Stomach (tissue), 19 donors: ENCODE results near the gene OR1Q1. TPM values are rescaled to one million over a fixed set of nuclear protein-coding genes. Genes with fewer than 3 reads are reported as not detected.

Experiments used
- DNase-seq, 2 donors: peaks; one replicate each; pipeline versions ENCODE4 v3.0.0 to v3.0.0-alpha.2; 2013 to 2019
- H3K27ac ChIP-seq, 5 donors: fragments of 200-600 bp in 4 of 5; sonication (generic) in 4 of 5; one replicate each; pipeline ENCODE4 v1.5.1; 2013 to 2019; ENCODE audit warnings: mild to moderate bottlenecking in 1 of 5, moderate library complexity in 1 of 5
- H3K27me3 ChIP-seq, 3 donors: fragments of 200-600 bp; sonication (generic); one replicate each; pipeline ENCODE4 v1.5.1; 2017 to 2019; ENCODE audit warnings: mixed run types in 1 of 3
- H3K36me3 ChIP-seq, 4 donors: fragments of 200-600 bp; sonication (generic); 1 replicate in 3 of 4; 2 replicates in 1 of 4; pipeline ENCODE4 v1.5.1; 2016 to 2019
- H3K4me1 ChIP-seq, 4 donors: fragments of 200-600 bp; sonication (generic); one replicate each; pipeline ENCODE4 v1.5.1; 2016 to 2019
- H3K4me3 ChIP-seq, 4 donors: fragments of 200-600 bp; sonication (generic) in 3 of 4; one replicate each; pipeline ENCODE4 v1.5.1; 2016 to 2019; ENCODE audit warnings: mild to moderate bottlenecking in 1 of 4
- H3K9me3 ChIP-seq, 4 donors: fragments of 200-600 bp; sonication (generic); one replicate each; pipeline ENCODE4 v1.5.1; 2016 to 2019
- CTCF ChIP-seq, 7 experiments: fragments of 450-650 bp in 4 of 7; fragments of 200-600 bp in 3 of 7; sonication (generic) in 3 of 7; IDR thresholded peaks; one replicate each; pipeline ENCODE4 v1.5.1; 2016 to 2019; ENCODE audit warnings: antibody characterized with exemption in 7 of 7, control low read depth in 2 of 7, mild to moderate bottlenecking in 1 of 7
- EP300 ChIP-seq: sonication (generic); formaldehyde crosslinking; IDR thresholded peaks from one replicate; pipeline ENCODE4 v1.6.1; 2017; ENCODE audit warnings: antibody characterized with exemption
- POLR2A ChIP-seq, 4 donors: fragments of 450-650 bp; IDR thresholded peaks; one replicate each; pipeline ENCODE4 v1.6.1; 2016; ENCODE audit warnings: antibody characterized with exemption in 4 of 4, control low read depth in 2 of 4, mild to moderate bottlenecking in 1 of 4, moderate library complexity in 1 of 4
- POLR2AphosphoS5 ChIP-seq, 3 donors: sonication (generic); formaldehyde crosslinking; IDR thresholded peaks; one replicate each; pipeline ENCODE4 v1.6.1; 2016; ENCODE audit warnings: antibody characterized with exemption in 3 of 3
- WGBS, 5 donors: extraction: QIAGEN DNeasy Blood & Tissue Kit in 3 of 5; methylation state at CpG; one replicate each; pipeline versions ENCODE4 v1.1.5 to v1.1.7; 2013 to 2018; 5-methylcytosine and 5-hydroxymethylcytosine counted together
- intact Hi-C: fragments of 100-400 bp; cut with DNase I; formaldehyde crosslinking; loops from one replicate; pipeline ENCODE4 v1.15.1; 2023; ENCODE audit warnings: low total_unique reads
- long read RNA-seq, 10 donors: transcript quantifications; one replicate each; lab custom pipeline, GENCODE V29; 2026
- polyA plus RNA-seq, 3 donors: library from polyadenylated mRNA; stranded (reverse); fragments of 200-250 nt; gene quantifications; one replicate each; pipeline ENCODE4 v1.2.3, GENCODE V29; 2013
- total RNA-seq, 5 donors: library from RNA; depleted of rRNA; stranded (reverse); fragments of >200 nt; gene quantifications; one replicate each; pipeline versions ENCODE4 v1.1.0 to v1.2.3, GENCODE V29; 2014 to 2016
- donor health status: healthy with polysubstance abuse.
- donor health status: Bipolar disorder and iron deficiency.
- donor health status: healthy.

Gene OR1Q1
- total RNA-seq (not detected), polyA plus RNA-seq (not detected)
- long read RNA-seq, donor 1, result 0 reads
- long read RNA-seq, donor 2, result 0 reads
- long read RNA-seq, donor 3, result 0 reads
- long read RNA-seq, donor 4, result 0 reads
- long read RNA-seq, donor 5, result 0 reads
- long read RNA-seq, donor 6, result 0 reads
- long read RNA-seq, donor 7, result 0 reads
- long read RNA-seq, donor 8, result 0 reads
- long read RNA-seq, donor 9, result 0 reads
- long read RNA-seq, donor 10, result 0 reads

GRCh38 chr9:122614362-122614761, at the start of gene OR1Q1:
Gene OR1Q1 (plus strand): TSS chr9:122614738. CDS start chr9:122614738, 0 bp downstream.
- Histone ChIP-seq H3K4me1 (no peaks in the 10 kb centered on the region), H3K36me3 (no peaks in the 10 kb centered on the region), H3K27me3 (no peaks in the 10 kb centered on the region), H3K4me3 (no peak within 1 kb of the TSS), H3K27ac (no peak within 1 kb of the TSS), H3K9me3 (peaks cover 0 to 16% (median 2%) of the 10 kb centered on the region in 4 donors)
- no peak for DNase-seq
- 83 to 96% (median 90%) methylated on average over 1 of the region's 1 CpG for WGBS, 5 donors
- intact Hi-C loops, result no loop called here
- TF ChIP-seq EP300 (no peak), CTCF (IDR thresholded peaks at IDR 0.05) (no peak), POLR2A (IDR thresholded peaks at IDR 0.05) (no peak), POLR2AphosphoS5 (IDR thresholded peaks at IDR 0.05) (no peak)

GRCh38 chr9:122567901-122568300, 46.6 kb upstream of the OR1Q1 start:
- intact Hi-C loops, result no loop called here
- no peak for TF ChIP-seq EP300
- TF ChIP-seq POLR2AphosphoS5 (IDR thresholded peaks at IDR 0.05), result no peak
- no peak for TF ChIP-seq CTCF (IDR thresholded peaks at IDR 0.05)
- no peak for TF ChIP-seq POLR2A (IDR thresholded peaks at IDR 0.05)
- Histone ChIP-seq H3K27ac (no peak overlapping the region), H3K4me3 (no peak overlapping the region), H3K4me1 (no peaks in the 10 kb centered on the region), H3K9me3 (peaks cover 0 to 5% (median 0%) of the 10 kb centered on the region in 4 donors), H3K27me3 (no peaks in the 10 kb centered on the region), H3K36me3 (no peaks in the 10 kb centered on the region)
- DNase-seq, result no peak
- 81 to 96% (median 88%) methylated on average over 4 of the region's 4 CpGs for WGBS, 5 donors

GRCh38 chr9:122572456-122572855, 42.1 kb upstream of the OR1Q1 start:
- H3K4me3 ChIP-seq, result no peak overlapping the region
- H3K27me3 ChIP-seq, result no peaks in the 10 kb centered on the region
- H3K27ac ChIP-seq, result no peak overlapping the region
- DNase-seq, result no peak
- intact Hi-C loops, result loop anchor here (10.0 kb wide), 1 partner anchor 58 kb away; the partner anchor contains the start of genes OR1J2 and OR1J4
- 51 to 70% (median 67%) methylated on average over 2 of the region's 2 CpGs for WGBS, 5 donors
- H3K9me3 ChIP-seq, result no peaks in the 10 kb centered on the region
- TF ChIP-seq CTCF (IDR thresholded peaks at IDR 0.05) (no peak), EP300 (no peak), POLR2A (IDR thresholded peaks at IDR 0.05) (no peak), POLR2AphosphoS5 (IDR thresholded peaks at IDR 0.05) (no peak)
- H3K36me3 ChIP-seq, result no peaks in the 10 kb centered on the region
- H3K4me1 ChIP-seq, result no peaks in the 10 kb centered on the region

GRCh38 chr9:122579874-122580273, 34.7 kb upstream of the OR1Q1 start:
- H3K4me3 ChIP-seq, result no peak overlapping the region
- H3K36me3 ChIP-seq, result no peaks in the 10 kb centered on the region
- H3K9me3 ChIP-seq, result no peaks in the 10 kb centered on the region
- 67 to 79% (median 75%) methylated on average over 5 of the region's 5 CpGs for WGBS, 5 donors
- DNase-seq, result no peak
- TF ChIP-seq POLR2AphosphoS5 (IDR thresholded peaks at IDR 0.05) (no peak), POLR2A (IDR thresholded peaks at IDR 0.05) (no peak), EP300 (no peak), CTCF (IDR thresholded peaks at IDR 0.05) (no peak)
- no peak overlapping the region for H3K27ac ChIP-seq
- intact Hi-C loops, result loop anchor here (10.0 kb wide), 1 partner anchor 65 kb away; the partner anchor contains the start of genes OR1J2 and OR1J4
- H3K4me1 ChIP-seq, result no peaks in the 10 kb centered on the region
- H3K27me3 ChIP-seq, result no peaks in the 10 kb centered on the region
